Suprapubic skin (tissue), 4 donors: ENCODE data around the gene RBP2.

ENCODE experiments used
- CTCF ChIP-seq, 2 donors: fragments of 200-600 bp in 1 of 2; fragments of 450-650 bp in 1 of 2; sonication (generic) in 1 of 2; IDR thresholded peaks; one replicate each; pipeline ENCODE4 v1.5.1; 2016 to 2019; ENCODE audit warnings: antibody characterized with exemption in 2 of 2, mild to moderate bottlenecking in 1 of 2, moderate library complexity in 1 of 2
- EP300 ChIP-seq: sonication (generic); formaldehyde crosslinking; IDR thresholded peaks from one replicate; pipeline ENCODE4 v1.6.1; 2017; ENCODE audit warnings: antibody characterized with exemption
- POLR2AphosphoS5 ChIP-seq, 3 donors: sonication (generic); formaldehyde crosslinking; IDR thresholded peaks; one replicate each; pipeline ENCODE4 v1.6.1; 2017; ENCODE audit warnings: antibody characterized with exemption in 3 of 3

GRCh38 chr3:139454346-139454745, 22.0 kb downstream of the RBP2 start:
- TF ChIP-seq CTCF (IDR thresholded peaks at IDR 0.05) (no peak), POLR2AphosphoS5 (IDR thresholded peaks at IDR 0.05) (no peak), EP300 (no peak)
